Right atrium auricular region (tissue), 2 donors: ENCODE data around the gene FAM228A. TPM values are rescaled to one million over a fixed set of nuclear protein-coding genes. Genes with fewer than 3 reads are reported as not detected.
"Not testable (repeated sequence)": the region's sequence is repeated elsewhere in the genome, so short reads cannot be mapped to it uniquely, and the experiment has no call there.

ENCODE experiments used
- DNase-seq: peaks from one replicate; pipeline ENCODE4 v3.0.0-alpha.2; 2019; ENCODE audit warnings: low spot score
- H3K27ac ChIP-seq, 2 donors: fragments of 200-600 bp; sonication (generic); 1 replicate in 1 of 2; 2 replicates in 1 of 2; pipeline ENCODE4 v1.5.1; 2016 to 2019
- H3K27me3 ChIP-seq, 2 donors: fragments of 200-600 bp; sonication (generic); one replicate each; pipeline versions ENCODE4 v1.5.1 to v1.6.0; 2017 to 2019
- H3K36me3 ChIP-seq: fragments of 200-600 bp; sonication (generic); one replicate; pipeline ENCODE4 v1.5.1; 2016
- H3K4me1 ChIP-seq, 2 donors: fragments of 200-600 bp; sonication (generic); one replicate each; pipeline versions ENCODE4 v1.5.1 to v1.6.0; 2017 to 2019
- H3K4me3 ChIP-seq, 2 donors: fragments of 200-600 bp; sonication (generic); 1 replicate in 1 of 2; 2 replicates in 1 of 2; pipeline ENCODE4 v1.5.1; 2017 to 2019; ENCODE audit warnings: mild to moderate bottlenecking in 1 of 2, moderate library complexity in 1 of 2
- H3K9me3 ChIP-seq, 2 donors: fragments of 200-600 bp; sonication (generic); one replicate each; pipeline ENCODE4 v1.5.1; 2019
- CTCF ChIP-seq, 2 donors: fragments of 200-600 bp; sonication (generic); IDR thresholded peaks; one replicate each; pipeline ENCODE4 v1.5.1; 2019; ENCODE audit warnings: antibody characterized with exemption in 2 of 2
- total RNA-seq, 2 donors: library from RNA; depleted of rRNA; stranded (reverse); fragments of >200 nt; gene quantifications; one replicate each; pipeline ENCODE4 v1.1.0, GENCODE V29; 2016

Gene FAM228A
- total RNA-seq, 2 donors from 2014 or later = 0.51 to 1.8 TPM

GRCh38 chr2:24191848-24192247 lies 17.0 kb downstream of the FAM228A start:
- Histone ChIP-seq H3K4me1 (no peaks in the 10 kb centered on the region), H3K4me3 (no peak overlapping the region), H3K27me3 (no peaks in the 10 kb centered on the region), H3K36me3 (no peaks in the 10 kb centered on the region), H3K27ac (no peak overlapping the region), H3K9me3 (no peaks in the 10 kb centered on the region)
- TF ChIP-seq CTCF (IDR thresholded peaks at IDR 0.05) = no peak
- no peak for DNase-seq

GRCh38 chr2:24197213-24197612 lies 22.4 kb downstream of the FAM228A start:
- H3K4me3 ChIP-seq, DNase-seq, H3K9me3 ChIP-seq, H3K36me3 ChIP-seq, H3K27me3 ChIP-seq, H3K4me1 ChIP-seq, H3K27ac ChIP-seq: not testable (repeated sequence)

- peaks cover 0 to 10% of the 10 kb centered on the region in 2 donors for H3K4me1 ChIP-seq
- H3K9me3 ChIP-seq = no peaks in the 10 kb centered on the region
- H3K4me3 ChIP-seq = no peak overlapping the region
- no peak for TF ChIP-seq CTCF (IDR thresholded peaks at IDR 0.05)
- no peak for DNase-seq
- no peak overlapping the region for H3K27ac ChIP-seq
- H3K36me3 ChIP-seq = peaks cover 26% of the 10 kb centered on the region
- no peaks in the 10 kb centered on the region for H3K27me3 ChIP-seq
Observed at GRCh38 chr2:24199968-24200590, 25.2 kb downstream of the FAM228A start.

GRCh38 chr2:24200799-24201198 lies 25.9 kb downstream of the FAM228A start:
- Histone ChIP-seq H3K4me3 (no peak overlapping the region), H3K4me1 (peaks cover 0 to 10% of the 10 kb centered on the region in 2 donors), H3K36me3 (peaks cover 34% of the 10 kb centered on the region), H3K9me3 (no peaks in the 10 kb centered on the region), H3K27ac (no peak overlapping the region), H3K27me3 (no peaks in the 10 kb centered on the region)
- no peak for TF ChIP-seq CTCF (IDR thresholded peaks at IDR 0.05)
- no peak for DNase-seq

- H3K36me3 ChIP-seq = peaks cover 46% of the 10 kb centered on the region
- no peaks in the 10 kb centered on the region for H3K27me3 ChIP-seq
- H3K4me1 ChIP-seq = peaks cover 0 to 10% of the 10 kb centered on the region in 2 donors
- no peak for DNase-seq
- no peak for TF ChIP-seq CTCF (IDR thresholded peaks at IDR 0.05)
- H3K27ac ChIP-seq = no peak overlapping the region
- H3K9me3 ChIP-seq = no peaks in the 10 kb centered on the region
- H3K4me3 ChIP-seq = no peak overlapping the region
Observed at GRCh38 chr2:24203029-24203786, 28.4 kb downstream of the FAM228A start.

GRCh38 chr2:24203787-24204150 lies 28.9 kb downstream of the FAM228A start:
- TF ChIP-seq CTCF (IDR thresholded peaks at IDR 0.05) = no peak
- Histone ChIP-seq H3K36me3 (peaks cover 52% of the 10 kb centered on the region), H3K4me3 (no peak overlapping the region), H3K4me1 (peaks cover 0 to 10% of the 10 kb centered on the region in 2 donors), H3K27me3 (no peaks in the 10 kb centered on the region), H3K9me3 (no peaks in the 10 kb centered on the region), H3K27ac (no peak overlapping the region)
- no peak for DNase-seq
